ENCODE data around the gene GPR65.

DNA sequence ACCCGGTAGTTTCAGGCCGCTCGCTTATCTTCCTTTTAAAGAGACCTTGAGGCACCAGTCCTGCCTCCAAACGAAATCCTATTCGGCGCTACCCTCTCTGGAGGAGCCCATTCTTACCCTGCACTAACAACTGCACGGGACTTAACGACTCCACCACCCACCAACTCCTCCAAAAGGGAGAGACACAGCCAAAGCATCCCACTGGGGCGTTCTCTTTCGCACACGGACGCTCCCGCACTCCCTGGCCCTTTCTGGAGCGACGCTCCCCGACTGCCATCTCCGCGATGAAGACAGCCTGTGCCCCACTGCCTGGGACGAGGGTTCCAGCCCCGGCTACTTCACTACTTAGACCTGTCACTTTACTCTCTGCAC is 12.6 kb upstream of the GPR65 start:
- TF ChIP-seq, protein P1, sequence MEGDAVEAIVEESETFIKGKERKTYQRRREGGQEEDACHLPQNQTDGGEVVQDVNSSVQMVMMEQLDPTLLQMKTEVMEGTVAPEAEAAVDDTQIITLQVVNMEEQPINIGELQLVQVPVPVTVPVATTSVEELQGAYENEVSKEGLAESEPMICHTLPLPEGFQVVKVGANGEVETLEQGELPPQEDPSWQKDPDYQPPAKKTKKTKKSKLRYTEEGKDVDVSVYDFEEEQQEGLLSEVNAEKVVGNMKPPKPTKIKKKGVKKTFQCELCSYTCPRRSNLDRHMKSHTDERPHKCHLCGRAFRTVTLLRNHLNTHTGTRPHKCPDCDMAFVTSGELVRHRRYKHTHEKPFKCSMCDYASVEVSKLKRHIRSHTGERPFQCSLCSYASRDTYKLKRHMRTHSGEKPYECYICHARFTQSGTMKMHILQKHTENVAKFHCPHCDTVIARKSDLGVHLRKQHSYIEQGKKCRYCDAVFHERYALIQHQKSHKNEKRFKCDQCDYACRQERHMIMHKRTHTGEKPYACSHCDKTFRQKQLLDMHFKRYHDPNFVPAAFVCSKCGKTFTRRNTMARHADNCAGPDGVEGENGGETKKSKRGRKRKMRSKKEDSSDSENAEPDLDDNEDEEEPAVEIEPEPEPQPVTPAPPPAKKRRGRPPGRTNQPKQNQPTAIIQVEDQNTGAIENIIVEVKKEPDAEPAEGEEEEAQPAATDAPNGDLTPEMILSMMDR (IDR thresholded peaks at IDR 0.05) = no peak
- TF ChIP-seq POLR2A (IDR thresholded peaks at IDR 0.05) (no peak), EP300 (IDR thresholded peaks at IDR 0.05) (no peak)

Measured in tibial nerve (tissue), 4 donors.